ENCODE measurements around the gene FKBP1A.

DNA sequence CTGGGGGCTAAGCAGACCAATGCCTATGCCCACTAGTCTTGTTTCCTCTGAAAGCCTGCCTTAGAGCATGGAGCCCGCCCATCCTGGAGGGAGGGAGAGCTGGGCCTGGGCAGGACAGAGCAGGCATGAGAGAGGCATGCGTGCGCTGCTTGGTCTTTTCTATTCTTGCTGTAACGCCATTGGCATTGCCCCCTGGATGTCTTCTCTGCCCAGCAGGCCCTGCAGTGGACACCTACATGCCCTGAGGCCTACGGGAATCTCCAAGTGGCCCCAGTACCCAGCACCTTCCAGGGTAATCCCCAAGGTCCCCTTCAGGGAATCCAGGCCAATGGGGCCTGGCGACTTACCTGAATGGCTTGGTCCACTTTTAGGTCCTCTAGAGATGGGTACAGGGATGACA lies 72.8 kb downstream of the FKBP1A start:
- TF ChIP-seq, protein P1, sequence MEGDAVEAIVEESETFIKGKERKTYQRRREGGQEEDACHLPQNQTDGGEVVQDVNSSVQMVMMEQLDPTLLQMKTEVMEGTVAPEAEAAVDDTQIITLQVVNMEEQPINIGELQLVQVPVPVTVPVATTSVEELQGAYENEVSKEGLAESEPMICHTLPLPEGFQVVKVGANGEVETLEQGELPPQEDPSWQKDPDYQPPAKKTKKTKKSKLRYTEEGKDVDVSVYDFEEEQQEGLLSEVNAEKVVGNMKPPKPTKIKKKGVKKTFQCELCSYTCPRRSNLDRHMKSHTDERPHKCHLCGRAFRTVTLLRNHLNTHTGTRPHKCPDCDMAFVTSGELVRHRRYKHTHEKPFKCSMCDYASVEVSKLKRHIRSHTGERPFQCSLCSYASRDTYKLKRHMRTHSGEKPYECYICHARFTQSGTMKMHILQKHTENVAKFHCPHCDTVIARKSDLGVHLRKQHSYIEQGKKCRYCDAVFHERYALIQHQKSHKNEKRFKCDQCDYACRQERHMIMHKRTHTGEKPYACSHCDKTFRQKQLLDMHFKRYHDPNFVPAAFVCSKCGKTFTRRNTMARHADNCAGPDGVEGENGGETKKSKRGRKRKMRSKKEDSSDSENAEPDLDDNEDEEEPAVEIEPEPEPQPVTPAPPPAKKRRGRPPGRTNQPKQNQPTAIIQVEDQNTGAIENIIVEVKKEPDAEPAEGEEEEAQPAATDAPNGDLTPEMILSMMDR (IDR thresholded peaks at IDR 0.05), result no peak
- TF ChIP-seq EP300 (IDR thresholded peaks at IDR 0.05), result no peak

Measured in gastroesophageal sphincter (tissue), 3 donors.